GM18499 (cell line): ENCODE data around the gene THBD.

Experiments
- ATAC-seq: cut with Tn5 transposase; IDR thresholded peaks from one replicate; pipeline ENCODE4 v1.9.1; 2021; ENCODE audit warnings: moderate number of reproducible peaks; ENCODE audit not compliant: insufficient read depth, unreplicated experiment

The THBD gene

DNA sequence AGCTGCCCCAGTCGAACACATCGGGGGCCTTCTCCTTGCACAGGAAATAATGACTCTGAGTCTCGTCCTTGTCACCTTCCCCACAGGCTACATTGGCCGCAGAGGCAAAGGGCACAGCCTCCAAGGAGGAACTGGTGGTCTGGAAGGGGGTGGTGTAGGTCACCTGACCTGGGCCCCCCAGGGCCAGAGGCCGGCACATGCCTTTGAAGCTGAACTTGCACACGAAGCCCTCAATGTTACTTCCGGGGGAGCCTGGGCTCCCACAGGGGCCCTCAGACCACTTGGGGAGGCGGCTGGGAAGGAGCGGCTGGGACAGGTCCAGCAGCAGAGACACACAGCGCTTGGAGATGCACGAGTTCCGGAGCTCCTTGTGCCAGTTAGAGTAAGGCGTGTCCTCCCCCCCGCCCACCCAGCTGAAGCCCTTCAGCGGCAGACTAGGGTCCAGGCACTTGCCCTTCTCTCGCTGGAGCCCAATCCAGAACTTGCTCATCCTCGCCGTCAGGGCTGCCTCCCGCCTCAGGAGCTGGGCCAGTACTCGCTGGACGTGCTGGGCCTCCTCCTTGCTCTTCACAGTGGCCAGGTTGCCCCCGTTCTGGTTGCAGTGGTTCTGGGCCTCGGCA is 36.1 kb upstream of the THBD start:
- no peak for ATAC-seq

GRCh38 chr20:23084845-23085365 is 35.4 kb upstream of the THBD start:
- ATAC-seq, result no peak

GRCh38 chr20:23084282-23084844 is 34.9 kb upstream of the THBD start:
- ATAC-seq, result no peak

GRCh38 chr20:23083553-23084220 is 34.2 kb upstream of the THBD start:
- ATAC-seq, result no peak

DNA sequence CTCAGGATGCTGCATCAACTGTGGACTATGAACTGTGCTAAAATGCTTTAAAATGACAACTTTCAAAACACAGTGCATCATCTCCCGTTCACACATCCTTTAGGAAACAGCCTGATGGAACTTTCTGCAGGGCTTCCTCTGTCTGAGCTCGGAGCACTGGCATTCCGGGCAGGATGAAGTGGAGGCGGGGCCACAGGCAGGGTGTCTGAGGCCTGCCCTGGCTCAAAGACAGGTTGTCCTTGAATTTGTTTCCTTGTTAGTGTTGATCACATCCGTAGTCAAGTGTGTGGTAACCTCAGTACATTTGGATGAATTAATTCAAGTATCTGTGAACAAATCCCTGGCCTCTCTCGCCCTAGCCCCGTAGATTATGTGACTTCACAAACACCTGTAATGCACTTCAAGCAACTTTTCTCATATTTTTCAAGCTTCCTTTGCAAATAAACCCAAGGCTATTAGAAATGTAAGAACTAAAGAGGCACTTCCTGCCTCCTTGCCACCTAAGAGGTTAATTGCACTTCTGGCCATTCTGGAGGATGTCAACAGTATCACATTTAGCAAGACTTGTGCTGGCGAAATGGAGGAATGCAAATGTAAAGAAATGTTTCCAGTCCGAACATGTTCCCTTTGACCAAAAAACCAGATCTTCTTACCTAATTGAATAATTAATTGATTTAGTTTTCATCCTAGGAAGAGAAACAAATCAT is 33.5 kb upstream of the THBD start:
- no peak for ATAC-seq

- no peak for ATAC-seq
These were observed 31.9 kb upstream of the THBD start for GRCh38 chr20:23081263-23081819.

DNA sequence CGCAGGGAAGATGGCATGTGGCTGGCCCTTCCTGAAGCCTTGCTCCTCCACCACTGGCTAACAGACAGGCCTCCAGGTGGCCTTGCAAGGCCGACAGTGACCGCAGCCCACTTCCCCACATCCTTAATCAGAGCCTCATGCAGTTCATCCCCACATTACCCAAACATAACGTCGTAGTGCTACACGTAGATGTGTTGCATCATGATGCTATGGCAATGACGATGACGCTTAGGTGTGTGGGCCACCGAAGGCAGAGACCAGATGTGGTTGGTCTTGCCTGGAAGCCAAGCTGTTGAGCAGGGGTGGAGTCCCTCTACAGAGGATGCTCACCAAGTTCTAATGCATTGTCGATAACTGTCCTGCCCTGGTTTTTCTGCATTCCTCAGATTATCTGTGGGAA is 31.0 kb upstream of the THBD start:
- ATAC-seq, result no peak

- ATAC-seq, result no peak
These were observed 30.5 kb upstream of the THBD start for GRCh38 chr20:23079926-23080325.

DNA sequence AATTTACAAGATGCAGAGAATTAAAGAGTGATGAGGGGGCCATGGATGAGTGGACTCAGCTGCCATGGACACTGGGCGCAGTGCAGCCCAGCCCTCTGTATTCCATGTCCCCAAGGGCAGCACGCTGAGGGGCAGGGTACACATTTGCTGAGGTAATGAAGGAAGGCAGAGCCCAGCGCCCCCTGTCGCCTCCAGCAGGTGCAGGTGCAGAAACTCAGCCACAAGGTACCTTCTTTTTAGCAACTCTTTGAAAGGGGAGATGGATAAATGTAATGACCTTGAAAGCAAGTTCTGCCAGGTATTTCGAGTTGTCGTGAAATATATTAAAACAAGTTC is 29.5 kb upstream of the THBD start:
- no peak for ATAC-seq

DNA sequence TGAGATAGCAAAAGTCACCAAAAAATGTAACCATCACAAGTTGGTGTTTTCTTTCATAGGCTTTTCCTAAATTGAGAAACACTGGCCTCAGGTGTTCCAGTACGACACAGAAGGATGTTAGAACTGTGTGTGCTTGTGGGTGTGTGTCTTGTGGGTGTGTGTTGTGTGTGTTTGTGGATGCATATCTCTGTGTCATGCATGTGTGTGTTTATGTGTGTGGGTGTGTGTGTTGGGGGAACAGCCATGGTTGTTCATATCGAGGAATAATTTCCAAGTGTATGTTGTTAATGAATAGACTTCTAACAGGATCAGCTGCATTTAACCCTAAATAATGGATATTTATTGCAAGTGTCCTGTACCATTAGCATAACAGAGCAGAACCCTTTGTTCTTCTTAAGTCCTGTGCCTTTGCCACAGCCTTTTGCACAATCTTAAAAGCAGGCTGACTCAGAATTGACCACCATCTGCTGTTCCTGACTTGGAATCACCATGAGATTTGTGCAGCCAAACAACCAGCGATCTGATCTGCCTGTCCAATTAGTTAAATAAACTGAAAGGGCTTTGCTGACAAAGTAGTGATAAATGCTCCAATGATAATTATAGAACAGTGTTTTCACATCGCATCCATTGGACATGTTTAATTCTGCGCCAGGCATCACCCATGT is 29.0 kb upstream of the THBD start:
- ATAC-seq, result no peak

- ATAC-seq, result no peak
These were observed 27.8 kb upstream of the THBD start for GRCh38 chr20:23077277-23077676.

DNA sequence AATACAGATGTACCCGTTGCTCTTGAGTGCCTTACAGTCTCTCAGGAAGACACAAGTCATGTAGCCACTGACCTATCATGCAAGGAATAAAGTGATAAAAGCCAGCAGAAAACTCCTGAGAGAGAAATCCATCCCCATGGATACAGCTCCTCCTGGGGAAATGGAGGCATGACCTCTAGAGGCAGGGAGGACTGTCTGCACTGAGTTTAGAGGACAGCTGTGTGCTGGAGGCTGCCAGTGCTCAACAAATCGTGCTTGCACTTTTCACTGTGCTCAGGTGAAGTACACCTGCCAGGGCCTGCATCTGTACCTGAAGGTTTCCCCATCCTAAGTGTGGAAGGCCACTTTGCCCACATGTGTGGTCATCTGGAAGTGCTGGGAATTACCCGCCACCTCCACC is 24.6 kb upstream of the THBD start:
- no peak for ATAC-seq

DNA sequence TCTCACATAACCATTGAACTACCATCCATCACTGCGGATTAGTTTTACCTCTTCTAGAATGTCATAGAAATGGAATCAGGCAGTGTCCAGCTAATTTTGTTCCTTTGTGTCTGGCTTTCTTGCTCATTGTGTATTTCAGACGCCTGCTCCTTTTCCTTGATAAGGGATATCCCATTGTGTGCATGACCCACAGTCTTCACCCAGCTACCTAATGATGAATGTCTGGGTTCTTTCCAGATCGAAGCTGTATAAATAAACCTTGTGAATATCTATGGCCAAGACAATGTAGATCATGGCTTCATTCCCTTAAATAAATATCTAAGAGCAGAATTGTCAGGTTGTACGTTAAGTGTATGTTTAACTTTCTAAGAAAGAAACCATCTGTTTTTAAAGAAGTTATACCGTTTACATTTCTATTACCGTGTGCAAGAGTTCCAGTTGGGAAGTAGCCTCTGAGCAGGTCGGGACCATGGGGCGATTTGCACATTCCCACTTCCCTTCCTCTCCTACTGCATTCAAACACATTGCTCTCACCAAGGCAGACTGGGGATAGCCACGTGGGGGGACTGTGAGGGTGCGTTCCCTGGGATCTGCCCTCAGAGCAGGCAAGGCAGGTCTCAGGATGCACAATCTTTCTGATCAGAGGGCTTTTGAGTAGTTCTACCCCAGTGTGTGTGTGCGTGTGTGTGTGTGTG is 23.6 kb upstream of the THBD start:
- ATAC-seq, result no peak

DNA sequence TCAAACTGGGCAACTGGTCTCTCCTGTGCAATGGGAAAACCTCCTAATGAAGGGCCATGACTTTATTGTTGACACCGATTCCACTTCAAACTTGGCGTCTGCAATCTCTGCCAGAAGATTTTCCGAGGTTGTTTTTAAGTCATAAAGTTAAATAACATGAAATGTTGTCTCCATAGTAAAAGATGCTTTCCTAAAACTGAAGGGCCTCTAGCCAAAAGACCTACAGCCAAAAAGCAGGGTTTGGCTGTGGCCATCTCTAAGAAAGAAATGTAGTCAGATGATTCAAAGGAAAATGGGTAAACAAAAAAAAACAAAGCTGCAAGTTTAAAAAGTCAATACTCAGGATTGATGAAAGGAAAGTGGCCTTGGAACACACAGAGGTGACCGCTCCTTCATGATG is 22.5 kb upstream of the THBD start:
- ATAC-seq, result no peak

- ATAC-seq, result no peak
These were observed 21.9 kb upstream of the THBD start for GRCh38 chr20:23071398-23071797.

- ATAC-seq, result no peak
These were observed 19.6 kb upstream of the THBD start for GRCh38 chr20:23069108-23069507.

GRCh38 chr20:23068283-23068682 is 18.8 kb upstream of the THBD start:
- ATAC-seq, result no peak

DNA sequence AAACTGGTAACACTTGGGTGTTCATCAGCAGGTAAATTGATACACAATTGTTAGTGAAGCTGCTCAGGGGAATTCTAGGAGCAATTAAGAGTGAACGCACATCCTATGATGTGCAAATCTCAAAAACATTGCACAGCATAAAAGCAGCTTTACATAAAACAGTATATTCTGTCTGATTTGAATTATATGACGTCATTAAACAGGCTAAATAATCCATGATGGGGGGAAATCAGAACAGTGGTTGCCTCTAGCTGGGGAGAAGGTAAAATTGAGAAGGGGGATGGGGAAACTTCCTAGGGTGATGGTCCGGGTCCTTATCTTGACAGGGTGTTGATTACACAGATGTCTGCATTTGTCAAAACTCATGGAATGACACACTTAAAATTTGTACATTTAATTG is 17.3 kb upstream of the THBD start:
- no peak for ATAC-seq

- no peak for ATAC-seq
These were observed 16.1 kb upstream of the THBD start for GRCh38 chr20:23065266-23066201.
